ENCODE data around the gene RPP14. TPM values are rescaled to one million over a fixed set of nuclear protein-coding genes. Genes with fewer than 3 reads are reported as not detected.

RPP14 gene
- total RNA-seq, 1 donor: 13.4 TPM

DNA sequence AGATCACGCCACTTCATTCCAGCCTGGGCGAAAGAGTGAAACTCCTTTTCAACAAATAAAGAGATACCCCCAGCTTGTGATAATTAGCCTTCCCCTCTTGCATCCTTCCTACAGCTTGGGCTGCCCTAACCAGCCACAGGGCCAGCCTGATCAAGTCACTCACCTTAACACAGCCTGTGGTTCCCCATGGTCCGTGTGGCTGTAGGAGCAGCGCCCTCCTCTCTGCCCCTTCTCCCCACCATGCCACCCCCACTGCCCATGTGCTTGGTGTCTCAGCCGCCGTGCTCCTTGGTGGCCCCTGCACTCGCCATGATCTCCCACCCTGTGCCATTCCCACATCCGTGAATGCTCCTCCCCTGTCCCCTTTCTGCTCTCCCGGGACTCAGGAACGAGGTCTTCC lies 13.2 kb upstream of the RPP14 start:
- H3K4me3 ChIP-seq (ENCODE audit: insufficient read depth, low read length): no peak overlapping the region
- TF ChIP-seq, protein P1, sequence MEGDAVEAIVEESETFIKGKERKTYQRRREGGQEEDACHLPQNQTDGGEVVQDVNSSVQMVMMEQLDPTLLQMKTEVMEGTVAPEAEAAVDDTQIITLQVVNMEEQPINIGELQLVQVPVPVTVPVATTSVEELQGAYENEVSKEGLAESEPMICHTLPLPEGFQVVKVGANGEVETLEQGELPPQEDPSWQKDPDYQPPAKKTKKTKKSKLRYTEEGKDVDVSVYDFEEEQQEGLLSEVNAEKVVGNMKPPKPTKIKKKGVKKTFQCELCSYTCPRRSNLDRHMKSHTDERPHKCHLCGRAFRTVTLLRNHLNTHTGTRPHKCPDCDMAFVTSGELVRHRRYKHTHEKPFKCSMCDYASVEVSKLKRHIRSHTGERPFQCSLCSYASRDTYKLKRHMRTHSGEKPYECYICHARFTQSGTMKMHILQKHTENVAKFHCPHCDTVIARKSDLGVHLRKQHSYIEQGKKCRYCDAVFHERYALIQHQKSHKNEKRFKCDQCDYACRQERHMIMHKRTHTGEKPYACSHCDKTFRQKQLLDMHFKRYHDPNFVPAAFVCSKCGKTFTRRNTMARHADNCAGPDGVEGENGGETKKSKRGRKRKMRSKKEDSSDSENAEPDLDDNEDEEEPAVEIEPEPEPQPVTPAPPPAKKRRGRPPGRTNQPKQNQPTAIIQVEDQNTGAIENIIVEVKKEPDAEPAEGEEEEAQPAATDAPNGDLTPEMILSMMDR (IDR thresholded peaks at IDR 0.05; ENCODE audit: extremely low read depth, low read depth, low read length): no peak

DNA sequence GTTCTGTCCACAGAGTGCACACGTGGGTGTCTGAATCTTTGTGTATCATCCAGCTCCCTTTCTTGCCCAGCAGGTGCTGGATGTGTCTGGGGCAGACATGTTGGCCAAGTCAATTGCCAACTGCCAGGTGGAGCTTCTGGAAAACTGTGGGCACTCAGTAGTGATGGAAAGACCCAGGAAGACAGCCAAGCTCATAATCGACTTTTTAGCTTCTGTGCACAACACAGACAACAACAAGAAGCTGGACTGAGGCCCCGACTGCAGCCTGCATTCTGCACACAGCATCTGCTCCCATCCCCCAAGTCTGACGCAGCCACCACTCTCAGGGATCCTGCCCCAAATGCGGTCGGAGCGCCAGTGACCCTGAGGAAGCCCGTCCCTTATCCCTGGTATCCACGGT lies 12.5 kb upstream of the RPP14 start:
- no peak overlapping the region for H2AFZ ChIP-seq (ENCODE audit: low read length)

More for the DNA sequence above, 13.2 kb upstream of the RPP14 start:
- Histone ChIP-seq H2AFZ (ENCODE audit: low read length) (no peak overlapping the region), H3K4me1 (ENCODE audit: insufficient read depth, low read length) (no peaks in the 10 kb centered on the region), H3K36me3 (ENCODE audit: insufficient read depth, low read length) (no peaks in the 10 kb centered on the region), H4K20me1 (ENCODE audit: insufficient read depth, low read length) (no peaks in the 10 kb centered on the region), H3K27ac (ENCODE audit: low read depth, low read length) (no peak overlapping the region), H3K27me3 (ENCODE audit: insufficient read depth, low read length) (peaks cover 2% of the 10 kb centered on the region), H3K4me2 (ENCODE audit: insufficient read depth, low read length) (no peak overlapping the region), H3K79me2 (ENCODE audit: insufficient read depth, low read length) (no peaks in the 10 kb centered on the region), H3K9me3 (ENCODE audit: low read depth, low read length) (no peaks in the 10 kb centered on the region)
- DNase-seq (ENCODE audit: insufficient read length, low spot score, missing footprints): no peak

DNA sequence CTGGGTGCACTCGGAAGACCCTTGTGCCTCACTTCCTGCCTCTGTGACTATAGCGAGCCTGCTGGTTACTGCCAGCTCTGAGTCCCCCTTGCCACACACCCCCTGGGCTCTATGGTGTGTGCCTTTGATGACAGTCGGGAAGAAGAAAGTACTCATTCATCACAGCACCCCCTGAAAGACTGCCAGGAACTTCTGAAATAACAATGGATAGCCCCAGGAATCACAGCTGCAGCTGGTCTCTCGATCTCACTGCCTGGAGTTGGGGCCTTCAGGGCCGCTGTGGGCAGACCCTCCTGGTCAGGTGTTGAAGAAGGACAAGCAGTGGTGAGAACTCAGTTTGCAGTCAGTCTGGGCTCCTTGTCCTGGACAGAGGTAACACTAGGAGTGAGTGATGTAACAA lies 9.8 kb upstream of the RPP14 start:
- Histone ChIP-seq H3K27me3 (ENCODE audit: insufficient read depth, low read length) (peaks cover 18% of the 10 kb centered on the region), H4K20me1 (ENCODE audit: insufficient read depth, low read length) (no peaks in the 10 kb centered on the region), H3K9me3 (ENCODE audit: low read depth, low read length) (no peaks in the 10 kb centered on the region), H2AFZ (ENCODE audit: low read length) (no peak overlapping the region), H3K36me3 (ENCODE audit: insufficient read depth, low read length) (no peaks in the 10 kb centered on the region), H3K4me2 (ENCODE audit: insufficient read depth, low read length) (no peak overlapping the region), H3K4me3 (ENCODE audit: insufficient read depth, low read length) (no peak overlapping the region), H3K4me1 (ENCODE audit: insufficient read depth, low read length) (no peaks in the 10 kb centered on the region), H3K79me2 (ENCODE audit: insufficient read depth, low read length) (no peaks in the 10 kb centered on the region), H3K27ac (ENCODE audit: low read depth, low read length) (no peak overlapping the region)
- DNase-seq (ENCODE audit: insufficient read length, low spot score, missing footprints): no peak
- TF ChIP-seq, protein P1 (IDR thresholded peaks at IDR 0.05; ENCODE audit: extremely low read depth, low read depth, low read length): no peak

More for the DNA sequence above, 12.5 kb upstream of the RPP14 start:
- peaks cover 5% of the 10 kb centered on the region for H3K27me3 ChIP-seq (ENCODE audit: insufficient read depth, low read length)
- DNase-seq (ENCODE audit: insufficient read length, low spot score, missing footprints): no peak
- H3K4me3 ChIP-seq (ENCODE audit: insufficient read depth, low read length): no peak overlapping the region
- TF ChIP-seq, protein P1 (IDR thresholded peaks at IDR 0.05; ENCODE audit: extremely low read depth, low read depth, low read length): no peak
- H4K20me1 ChIP-seq (ENCODE audit: insufficient read depth, low read length): no peaks in the 10 kb centered on the region
- no peaks in the 10 kb centered on the region for H3K79me2 ChIP-seq (ENCODE audit: insufficient read depth, low read length)
- no peaks in the 10 kb centered on the region for H3K4me1 ChIP-seq (ENCODE audit: insufficient read depth, low read length)
- H3K27ac ChIP-seq (ENCODE audit: low read depth, low read length): no peak overlapping the region
- H3K4me2 ChIP-seq (ENCODE audit: insufficient read depth, low read length): no peak overlapping the region
- H3K36me3 ChIP-seq (ENCODE audit: insufficient read depth, low read length): no peaks in the 10 kb centered on the region
- no peaks in the 10 kb centered on the region for H3K9me3 ChIP-seq (ENCODE audit: low read depth, low read length)

DNA sequence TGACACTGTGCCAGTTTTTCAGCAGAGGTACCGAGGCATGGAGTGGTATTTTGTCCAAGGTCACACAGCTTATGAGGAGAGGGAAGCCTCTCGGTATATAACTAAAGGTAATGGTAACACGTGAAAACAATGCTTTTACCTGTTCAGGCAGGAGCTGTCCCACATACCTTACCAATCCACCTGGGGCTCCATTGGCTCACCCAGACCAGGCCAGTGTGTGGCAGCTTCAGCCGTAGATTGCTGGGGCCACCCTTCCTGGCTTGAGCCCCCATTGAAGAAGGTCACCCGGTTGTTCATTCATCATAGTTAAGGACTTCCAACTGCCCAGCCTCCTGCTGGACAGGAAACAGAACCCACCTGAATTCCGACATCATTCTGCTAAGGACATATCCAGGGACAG lies 9.2 kb upstream of the RPP14 start:
- no peak overlapping the region for H3K27ac ChIP-seq (ENCODE audit: low read depth, low read length)
- H2AFZ ChIP-seq (ENCODE audit: low read length): no peak overlapping the region
- no peak for DNase-seq (ENCODE audit: insufficient read length, low spot score, missing footprints)
- TF ChIP-seq, protein P1 (IDR thresholded peaks at IDR 0.05; ENCODE audit: extremely low read depth, low read depth, low read length): no peak
- no peaks in the 10 kb centered on the region for H3K9me3 ChIP-seq (ENCODE audit: low read depth, low read length)
- H3K4me3 ChIP-seq (ENCODE audit: insufficient read depth, low read length): no peak overlapping the region
- H3K36me3 ChIP-seq (ENCODE audit: insufficient read depth, low read length): no peaks in the 10 kb centered on the region
- H3K4me2 ChIP-seq (ENCODE audit: insufficient read depth, low read length): no peak overlapping the region
- H3K79me2 ChIP-seq (ENCODE audit: insufficient read depth, low read length): no peaks in the 10 kb centered on the region
- peaks cover 18% of the 10 kb centered on the region for H3K27me3 ChIP-seq (ENCODE audit: insufficient read depth, low read length)
- no peaks in the 10 kb centered on the region for H4K20me1 ChIP-seq (ENCODE audit: insufficient read depth, low read length)
- no peaks in the 10 kb centered on the region for H3K4me1 ChIP-seq (ENCODE audit: insufficient read depth, low read length)
